ENCODE results near the gene SERBP1.

DNA sequence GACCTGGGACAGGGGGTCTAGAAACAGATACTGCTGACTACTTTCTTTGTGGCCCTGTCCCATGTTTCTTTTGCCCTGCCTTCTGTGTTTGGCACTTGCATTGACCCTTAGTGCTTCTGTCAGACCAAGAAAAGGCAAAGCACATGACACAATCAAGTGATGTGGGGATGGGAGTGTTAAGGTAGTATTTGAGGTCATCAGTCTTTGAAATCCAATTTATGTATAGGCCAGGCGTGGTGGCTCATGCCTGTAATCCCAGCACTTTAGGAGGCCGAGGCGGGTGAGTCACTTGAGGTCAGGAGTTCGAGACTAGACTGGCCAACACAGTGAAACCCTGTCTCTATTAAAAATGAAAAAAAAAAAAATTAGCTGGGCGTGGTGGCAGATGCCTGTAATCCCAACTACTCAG lies 26.0 kb downstream of the SERBP1 start:
- TF ChIP-seq, protein P1, sequence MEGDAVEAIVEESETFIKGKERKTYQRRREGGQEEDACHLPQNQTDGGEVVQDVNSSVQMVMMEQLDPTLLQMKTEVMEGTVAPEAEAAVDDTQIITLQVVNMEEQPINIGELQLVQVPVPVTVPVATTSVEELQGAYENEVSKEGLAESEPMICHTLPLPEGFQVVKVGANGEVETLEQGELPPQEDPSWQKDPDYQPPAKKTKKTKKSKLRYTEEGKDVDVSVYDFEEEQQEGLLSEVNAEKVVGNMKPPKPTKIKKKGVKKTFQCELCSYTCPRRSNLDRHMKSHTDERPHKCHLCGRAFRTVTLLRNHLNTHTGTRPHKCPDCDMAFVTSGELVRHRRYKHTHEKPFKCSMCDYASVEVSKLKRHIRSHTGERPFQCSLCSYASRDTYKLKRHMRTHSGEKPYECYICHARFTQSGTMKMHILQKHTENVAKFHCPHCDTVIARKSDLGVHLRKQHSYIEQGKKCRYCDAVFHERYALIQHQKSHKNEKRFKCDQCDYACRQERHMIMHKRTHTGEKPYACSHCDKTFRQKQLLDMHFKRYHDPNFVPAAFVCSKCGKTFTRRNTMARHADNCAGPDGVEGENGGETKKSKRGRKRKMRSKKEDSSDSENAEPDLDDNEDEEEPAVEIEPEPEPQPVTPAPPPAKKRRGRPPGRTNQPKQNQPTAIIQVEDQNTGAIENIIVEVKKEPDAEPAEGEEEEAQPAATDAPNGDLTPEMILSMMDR (IDR thresholded peaks at IDR 0.05 in 2 of 3, conservative IDR thresholded peaks at IDR 0.05 in 1 of 3; ENCODE audit: borderline replicate concordance in 1 of 3, insufficient read depth in 1 of 3, low read depth in 2 of 3, low read length in 2 of 3) = no peak
- TF ChIP-seq, protein P2, sequence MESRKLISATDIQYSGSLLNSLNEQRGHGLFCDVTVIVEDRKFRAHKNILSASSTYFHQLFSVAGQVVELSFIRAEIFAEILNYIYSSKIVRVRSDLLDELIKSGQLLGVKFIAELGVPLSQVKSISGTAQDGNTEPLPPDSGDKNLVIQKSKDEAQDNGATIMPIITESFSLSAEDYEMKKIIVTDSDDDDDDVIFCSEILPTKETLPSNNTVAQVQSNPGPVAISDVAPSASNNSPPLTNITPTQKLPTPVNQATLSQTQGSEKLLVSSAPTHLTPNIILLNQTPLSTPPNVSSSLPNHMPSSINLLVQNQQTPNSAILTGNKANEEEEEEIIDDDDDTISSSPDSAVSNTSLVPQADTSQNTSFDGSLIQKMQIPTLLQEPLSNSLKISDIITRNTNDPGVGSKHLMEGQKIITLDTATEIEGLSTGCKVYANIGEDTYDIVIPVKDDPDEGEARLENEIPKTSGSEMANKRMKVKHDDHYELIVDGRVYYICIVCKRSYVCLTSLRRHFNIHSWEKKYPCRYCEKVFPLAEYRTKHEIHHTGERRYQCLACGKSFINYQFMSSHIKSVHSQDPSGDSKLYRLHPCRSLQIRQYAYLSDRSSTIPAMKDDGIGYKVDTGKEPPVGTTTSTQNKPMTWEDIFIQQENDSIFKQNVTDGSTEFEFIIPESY (IDR thresholded peaks at IDR 0.05; ENCODE audit: extremely low read depth, insufficient replicate concordance, low read length) = no peak
- TF ChIP-seq, protein P3, sequence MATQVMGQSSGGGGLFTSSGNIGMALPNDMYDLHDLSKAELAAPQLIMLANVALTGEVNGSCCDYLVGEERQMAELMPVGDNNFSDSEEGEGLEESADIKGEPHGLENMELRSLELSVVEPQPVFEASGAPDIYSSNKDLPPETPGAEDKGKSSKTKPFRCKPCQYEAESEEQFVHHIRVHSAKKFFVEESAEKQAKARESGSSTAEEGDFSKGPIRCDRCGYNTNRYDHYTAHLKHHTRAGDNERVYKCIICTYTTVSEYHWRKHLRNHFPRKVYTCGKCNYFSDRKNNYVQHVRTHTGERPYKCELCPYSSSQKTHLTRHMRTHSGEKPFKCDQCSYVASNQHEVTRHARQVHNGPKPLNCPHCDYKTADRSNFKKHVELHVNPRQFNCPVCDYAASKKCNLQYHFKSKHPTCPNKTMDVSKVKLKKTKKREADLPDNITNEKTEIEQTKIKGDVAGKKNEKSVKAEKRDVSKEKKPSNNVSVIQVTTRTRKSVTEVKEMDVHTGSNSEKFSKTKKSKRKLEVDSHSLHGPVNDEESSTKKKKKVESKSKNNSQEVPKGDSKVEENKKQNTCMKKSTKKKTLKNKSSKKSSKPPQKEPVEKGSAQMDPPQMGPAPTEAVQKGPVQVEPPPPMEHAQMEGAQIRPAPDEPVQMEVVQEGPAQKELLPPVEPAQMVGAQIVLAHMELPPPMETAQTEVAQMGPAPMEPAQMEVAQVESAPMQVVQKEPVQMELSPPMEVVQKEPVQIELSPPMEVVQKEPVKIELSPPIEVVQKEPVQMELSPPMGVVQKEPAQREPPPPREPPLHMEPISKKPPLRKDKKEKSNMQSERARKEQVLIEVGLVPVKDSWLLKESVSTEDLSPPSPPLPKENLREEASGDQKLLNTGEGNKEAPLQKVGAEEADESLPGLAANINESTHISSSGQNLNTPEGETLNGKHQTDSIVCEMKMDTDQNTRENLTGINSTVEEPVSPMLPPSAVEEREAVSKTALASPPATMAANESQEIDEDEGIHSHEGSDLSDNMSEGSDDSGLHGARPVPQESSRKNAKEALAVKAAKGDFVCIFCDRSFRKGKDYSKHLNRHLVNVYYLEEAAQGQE (IDR thresholded peaks at IDR 0.05; ENCODE audit: low read depth) = no peak
- no peak for TF ChIP-seq POLR2AphosphoS5 (IDR thresholded peaks at IDR 0.05; ENCODE audit: low read depth, low read length)
